ENCODE measurements around the gene NUMA1. TPM values are rescaled to one million over a fixed set of nuclear protein-coding genes. Genes with fewer than 3 reads are reported as not detected.

Gene NUMA1
- polyA plus RNA-seq, 3 donors = 79.0 to 132 (median 90.3) TPM

- 32 to 55% (median 39%) methylated on average over 4 of the region's 4 CpGs for WGBS, 3 donors
Measured at GRCh38 chr11:72037554-72038311, 42.6 kb downstream of the NUMA1 start.

GRCh38 chr11:72036687-72037086 lies 43.7 kb downstream of the NUMA1 start:
- H3K27ac ChIP-seq (ENCODE audit: low read depth, low read length) = no peak overlapping the region
- WGBS, 3 donors = 47 to 56% (median 49%) methylated on average over 3 of the region's 3 CpGs

More at GRCh38 chr11:72037554-72038311, 42.6 kb downstream of the NUMA1 start:
- no peak overlapping the region for H3K27ac ChIP-seq (ENCODE audit: low read depth, low read length)

- whole genome bisulfite sequencing, 3 donors = 32 to 52% (median 43%) methylated on average over 1 of the region's 1 CpG
- no peak overlapping the region for H3K27ac ChIP-seq (ENCODE audit: low read depth, low read length)
Measured at GRCh38 chr11:72030472-72031045, 49.8 kb downstream of the NUMA1 start.

GRCh38 chr11:72026090-72026489 lies 54.3 kb downstream of the NUMA1 start:
- 60 to 73% (median 60%) methylated on average over 1 of the region's 1 CpG for WGBS, 3 donors
- H3K27ac ChIP-seq (ENCODE audit: low read depth, low read length) = no peak overlapping the region

GRCh38 chr11:72024069-72024754 lies 56.1 kb downstream of the NUMA1 start:
- WGBS, 3 donors = 32 to 49% (median 33%) methylated on average over 5 of the region's 5 CpGs
- H3K27ac ChIP-seq (ENCODE audit: low read depth, low read length) = no peak overlapping the region

- 76 to 87% (median 81%) methylated on average over 4 of the region's 4 CpGs for WGBS, 3 donors
- H3K27ac ChIP-seq (ENCODE audit: low read depth, low read length) = no peak overlapping the region
Measured at GRCh38 chr11:72023335-72023734, 57.0 kb downstream of the NUMA1 start.

- H3K27ac ChIP-seq (ENCODE audit: low read depth, low read length) = no peak overlapping the region
- 84 to 92% (median 88%) methylated on average over 9 of the region's 9 CpGs for WGBS, 3 donors
Measured at GRCh38 chr11:72018171-72018570, 62.2 kb downstream of the NUMA1 start.

GRCh38 chr11:72015511-72016061 lies 64.8 kb downstream of the NUMA1 start:
- no peak overlapping the region for H3K27ac ChIP-seq (ENCODE audit: low read depth, low read length)
- 83 to 90% (median 88%) methylated on average over 10 of the region's 10 CpGs for WGBS, 3 donors

GRCh38 chr11:72014761-72015320 lies 65.5 kb downstream of the NUMA1 start:
- no peak overlapping the region for H3K27ac ChIP-seq (ENCODE audit: low read depth, low read length)
- WGBS, 3 donors = 88 to 93% (median 88%) methylated on average over 16 of the region's 16 CpGs

GRCh38 chr11:72013765-72014711 lies 66.3 kb downstream of the NUMA1 start:
- H3K27ac ChIP-seq (ENCODE audit: low read depth, low read length) = no peak overlapping the region
- 68 to 85% (median 74%) methylated on average over 38 of the region's 38 CpGs for WGBS, 3 donors

GRCh38 chr11:72012897-72013721 lies 67.2 kb downstream of the NUMA1 start:
- no peak overlapping the region for H3K27ac ChIP-seq (ENCODE audit: low read depth, low read length)

GRCh38 chr11:72012091-72012630 lies 68.2 kb downstream of the NUMA1 start:
- 74 to 83% (median 82%) methylated on average over 5 of the region's 5 CpGs for WGBS, 3 donors
- H3K27ac ChIP-seq (ENCODE audit: low read depth, low read length) = no peak overlapping the region

More at GRCh38 chr11:72012897-72013721, 67.2 kb downstream of the NUMA1 start:
- 49 to 71% (median 54%) methylated on average over 32 to 33 of the region's 33 CpGs for WGBS, 3 donors

- no peak overlapping the region for H3K27ac ChIP-seq (ENCODE audit: low read depth, low read length)
- 85 to 88% (median 87%) methylated on average over 10 of the region's 10 CpGs for WGBS, 3 donors
Measured at GRCh38 chr11:72010529-72011233, 69.7 kb downstream of the NUMA1 start.

- no peak overlapping the region for H3K27ac ChIP-seq (ENCODE audit: low read depth, low read length)
Measured at GRCh38 chr11:72009156-72009555, 71.2 kb downstream of the NUMA1 start.

GRCh38 chr11:72008728-72009127 lies 71.6 kb downstream of the NUMA1 start:
- WGBS, 3 donors = 84 to 91% (median 90%) methylated on average over 7 of the region's 7 CpGs
- no peak overlapping the region for H3K27ac ChIP-seq (ENCODE audit: low read depth, low read length)

More at GRCh38 chr11:72009156-72009555, 71.2 kb downstream of the NUMA1 start:
- WGBS, 3 donors = 94 to 96% (median 95%) methylated on average over 6 of the region's 6 CpGs

- 84 to 85% (median 85%) methylated on average over 5 of the region's 5 CpGs for WGBS, 3 donors
Measured at GRCh38 chr11:72007587-72007986, 72.8 kb downstream of the NUMA1 start.

More at GRCh38 chr11:72007587-72007986, 72.8 kb downstream of the NUMA1 start:
- H3K27ac ChIP-seq (ENCODE audit: low read depth, low read length) = no peak overlapping the region

Data from adipose tissue (tissue), 3 donors.